SK-N-DZ (cell line): ENCODE measurements around the gene ZFP57.

Experiments
- DNase-seq: peaks from one replicate; pipeline ENCODE4 v3.0.0-alpha.2; 2015; ENCODE audit warnings: low spot score
- small RNA-seq, 2 experiments: library from RNA; depleted of rRNA; stranded (forward); fragments of <200 nt; gene quantifications; one replicate each; pipeline ENCODE3, GENCODE V24; 2014

Gene ZFP57

GRCh38 chr6:29626948-29627754 lies 53.8 kb downstream of the ZFP57 start:
- no peak for DNase-seq

- no peak for DNase-seq
Measured at GRCh38 chr6:29625337-29625930, 55.5 kb downstream of the ZFP57 start.

GRCh38 chr6:29624520-29624961 lies 56.4 kb downstream of the ZFP57 start:
- no peak for DNase-seq

Small RNA genes within 50 kb of the gene (small RNA-seq; reads per million reads assigned to genes)
- 0 to 0.35 reads per million in 2 experiments for gene SUMO2P1
